Left ventricle myocardium superior (tissue), 1 donor: ENCODE results near the gene MAST1. TPM values are rescaled to one million over a fixed set of nuclear protein-coding genes. Genes with fewer than 3 reads are reported as not detected.

Source experiments
- ATAC-seq: fragments of 200-7000 bp; cut with Tn5 transposase; one replicate; pipeline ENCODE4 v1.9.1; 2020; ENCODE audit warnings: mild to moderate bottlenecking, moderate library complexity
- DNase-seq: peaks from one replicate; pipeline ENCODE4 v3.0.0-alpha.2; 2020
- intact Hi-C: fragments of 100-400 bp; cut with micrococcal nuclease; formaldehyde crosslinking; loops from one replicate; pipeline ENCODE4 v1.11.0; 2022
- microRNA-seq: library from miRNA; unstranded; fragments of <30 nt; microRNA quantifications from one replicate; pipeline ENCODE4 v1.2.0, GENCODE V29; 2020; ENCODE audit warnings: borderline number of aligned reads
- total RNA-seq: library from RNA; stranded (reverse); fragmentation: NEBNext Ultra II Directional; extraction: Animal tissue kit (Norgen Biotek cat#: 25700); gene quantifications from one replicate; pipeline ENCODE4 v1.2.1, GENCODE V29; 2021
- donor health status: DM: no; HTN: yes; CAD: no; lungs with severe emphysema.

MAST1 gene
- total RNA-seq, 1 donor from 2014 or later = 0.12 TPM

DNA sequence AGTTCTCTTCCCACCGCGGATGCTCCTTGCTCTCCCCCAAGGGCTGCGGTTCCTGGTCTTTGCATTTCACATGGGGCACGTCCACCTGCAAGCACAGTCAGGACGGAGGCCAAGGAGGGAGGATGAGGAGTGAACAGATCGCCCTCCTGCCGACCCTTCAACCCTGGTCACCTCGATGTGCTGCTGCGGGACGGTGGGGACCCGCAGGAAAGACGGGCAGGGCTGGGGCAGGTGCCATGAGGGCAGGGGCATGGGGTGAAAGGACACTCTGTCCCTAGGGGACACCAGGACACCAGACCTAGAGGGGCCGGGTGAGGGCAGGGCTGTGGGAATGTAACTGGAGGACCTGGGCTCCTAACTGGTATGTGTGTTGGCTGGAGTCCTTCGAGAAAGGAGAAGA is 79.9 kb downstream of the MAST1 start:
- intact Hi-C loops = no loop called here
- DNase-seq (no peak), ATAC-seq (no peak)

DNA sequence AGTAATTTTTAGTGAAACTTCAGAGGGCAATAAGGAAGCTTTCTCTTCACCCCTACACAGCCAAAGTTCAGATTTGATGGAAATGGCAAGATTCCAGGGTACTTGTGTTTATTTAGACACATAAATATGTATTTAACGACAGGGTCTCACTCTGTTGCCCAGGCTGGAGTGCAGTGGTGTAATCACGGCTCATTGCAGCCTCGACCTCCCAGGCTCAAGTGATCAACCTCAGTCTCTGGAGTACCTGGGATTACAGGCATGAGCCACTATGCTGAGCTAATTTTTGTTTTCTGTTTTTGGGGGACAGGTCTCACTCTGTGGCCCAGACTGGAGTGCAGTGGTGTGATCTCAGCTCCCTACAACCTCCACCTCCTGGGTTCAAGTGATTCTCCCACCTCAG is 82.7 kb downstream of the MAST1 start:
- ATAC-seq (no peak), DNase-seq (no peak)
- intact Hi-C loops = no loop called here

DNA sequence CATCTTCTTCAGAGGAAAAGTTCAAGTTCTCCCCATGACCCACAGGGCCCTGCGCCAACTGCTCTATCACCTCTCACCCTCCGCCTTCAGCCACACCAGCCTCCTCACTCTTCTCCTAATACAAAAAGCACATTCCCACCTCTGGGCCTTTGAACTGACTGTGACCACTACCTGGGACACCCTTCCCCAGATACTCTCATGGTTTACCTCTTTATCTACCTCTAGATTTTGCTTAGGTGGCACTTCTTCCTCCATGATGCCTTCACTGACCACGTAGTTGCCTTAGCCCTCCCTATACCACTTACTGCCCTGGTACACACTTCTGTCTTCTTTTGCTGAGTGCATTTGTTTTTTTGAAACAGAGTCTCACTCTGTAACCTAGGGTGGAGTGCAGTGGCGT is 84.6 kb downstream of the MAST1 start:
- ATAC-seq (no peak), DNase-seq (no peak)
- intact Hi-C loops = no loop called here

Small RNA genes lying within 50 kb of the gene (microRNA-seq; reads per million reads assigned to microRNA genes)
- gene MIR5695 (not detected), gene MIR6794 (not detected)

Other genes with a start within 250 kb of the MAST1 start
- 5.1 TPM for gene ZNF490, start 227.7 kb upstream of the MAST1 start, total RNA-seq
- gene ZNF791, start 227.6 kb upstream of the MAST1 start, total RNA-seq = 15.5 TPM
- 32.5 TPM for gene MAN2B1, start 171.8 kb upstream of the MAST1 start, total RNA-seq
- gene WDR83, start 171.7 kb upstream of the MAST1 start, total RNA-seq = 8.7 TPM
- gene DHPS, start 156.6 kb upstream of the MAST1 start, total RNA-seq = 60.2 TPM
- gene GNG14, start 150.5 kb upstream of the MAST1 start, total RNA-seq = not detected
- 1.7 TPM for gene FBXW9, start 141.9 kb upstream of the MAST1 start, total RNA-seq
- 36.0 TPM for gene TNPO2, start 114.6 kb upstream of the MAST1 start, total RNA-seq
- gene TRIR, start 103.8 kb upstream of the MAST1 start, total RNA-seq = 127 TPM
- gene GET3, start 101.0 kb upstream of the MAST1 start, total RNA-seq = 64.7 TPM
- not detected for gene BEST2, start 86.7 kb upstream of the MAST1 start, total RNA-seq
- gene HOOK2, start 63.0 kb upstream of the MAST1 start, total RNA-seq = 44.9 TPM
- gene JUNB, start 47.0 kb upstream of the MAST1 start, total RNA-seq = 24.2 TPM
- 750 TPM for gene PRDX2, start 36.7 kb upstream of the MAST1 start, total RNA-seq
- gene THSD8, start 36.4 kb upstream of the MAST1 start, total RNA-seq = 2.2 TPM
- gene RNASEH2A, start 31.9 kb upstream of the MAST1 start, total RNA-seq = 4.5 TPM
- gene RTBDN, start 3.9 kb upstream of the MAST1 start, total RNA-seq = not detected
- 19.2 TPM for gene DNASE2, start 42.9 kb downstream of the MAST1 start, total RNA-seq
- not detected for gene KLF1, start 48.7 kb downstream of the MAST1 start, total RNA-seq
- gene GCDH, start 52.6 kb downstream of the MAST1 start, total RNA-seq = 30.5 TPM
- gene SYCE2, start 80.8 kb downstream of the MAST1 start, total RNA-seq = not detected
- gene FARSA, start 95.2 kb downstream of the MAST1 start, total RNA-seq = 38.5 TPM
- gene CALR, start 100.1 kb downstream of the MAST1 start, total RNA-seq = 422 TPM
- gene RAD23A, start 107.3 kb downstream of the MAST1 start, total RNA-seq = 188 TPM
- 28.7 TPM for gene GADD45GIP1, start 118.7 kb downstream of the MAST1 start, total RNA-seq
- 11.2 TPM for gene DAND5, start 131.1 kb downstream of the MAST1 start, total RNA-seq
- gene NFIX, start 157.0 kb downstream of the MAST1 start, total RNA-seq = 171 TPM